SK-N-SH (cell line): ENCODE data around the gene SMOC1. TPM values are rescaled to one million over a fixed set of nuclear protein-coding genes. Genes with fewer than 3 reads are reported as not detected.

Experiments used
- CTCF ChIA-PET: fragments of 300-600, 350-600 bp; formaldehyde crosslinking; extraction: SDS; loops from one replicate; lab custom pipeline; 2021; lab: Yijun Ruan, JAX
- POLR2A ChIA-PET: fragments of 350-600 bp; sonication (Branson Sonifier 250); formaldehyde crosslinking; extraction: SDS; loops from one replicate; lab custom pipeline; 2020; ENCODE audit warnings: antibody characterized with exemption, inconsistent platforms; lab: Yijun Ruan, JAX
- DNase-seq: peaks from one replicate; pipeline ENCODE4 v3.0.0; 2012
- H2AFZ ChIP-seq: fragments of 200-600 bp; sonication (generic); 2 replicates; pipeline ENCODE4 v1.8.1; 2016; ENCODE audit warnings: antibody characterized with exemption, mild to moderate bottlenecking, low read depth
- H3F3A ChIP-seq: fragments of 200-600 bp; sonication (generic); replicated peaks from 2 replicates; pipeline ENCODE3; 2016; ENCODE audit warnings: antibody characterized with exemption, mild to moderate bottlenecking; ENCODE audit not compliant: insufficient read depth
- H3K27ac ChIP-seq, 2 experiments: fragments of 200-500 bp in 1 of 2; fragments of 200-600 bp in 1 of 2; sonication (Bioruptor generic) in 1 of 2; sonication (generic), shearing (Covaris generic) in 1 of 2; 2 replicates each; pipeline versions ENCODE4 v1.5.1 to v1.6.1; 2014 to 2016; ENCODE audit warnings: low read depth in 2 of 2, inconsistent platforms in 1 of 2, low read length in 1 of 2, mild to moderate bottlenecking in 1 of 2, mixed read lengths in 1 of 2
- H3K27me3 ChIP-seq: fragments of 200-600 bp; sonication (generic), shearing (Covaris generic); 2 replicates; pipeline ENCODE4 v1.6.1; 2016; ENCODE audit warnings: mixed run types; ENCODE audit not compliant: insufficient read depth
- H3K36me3 ChIP-seq, 2 experiments: fragments of 200-500 bp in 1 of 2; fragments of 200-600 bp in 1 of 2; sonication (Bioruptor generic) in 1 of 2; sonication (generic) in 1 of 2; replicated peaks in 1 of 2; 2 replicates each; pipeline versions ENCODE3 to v1.5.1; 2014 to 2016; ENCODE audit warnings: low read length in 1 of 2, mild to moderate bottlenecking in 1 of 2; ENCODE audit not compliant: insufficient read depth in 2 of 2, control insufficient read depth in 1 of 2
- H3K4me1 ChIP-seq, 2 experiments: fragments of 200-500 bp in 1 of 2; fragments of 200-600 bp in 1 of 2; sonication (Bioruptor generic) in 1 of 2; sonication (generic), shearing (Covaris generic) in 1 of 2; 2 replicates each; pipeline versions ENCODE4 v1.5.1 to v1.6.1; 2014 to 2016; ENCODE audit warnings: low read depth in 1 of 2, low read length in 1 of 2, mixed run types in 1 of 2; ENCODE audit not compliant: insufficient read depth in 2 of 2, control insufficient read depth in 1 of 2
- H3K4me2 ChIP-seq: fragments of 200-600 bp; sonication (generic), shearing (Covaris generic); 2 replicates; pipeline ENCODE4 v1.6.1; 2017; ENCODE audit warnings: mixed run types
- H3K4me3 ChIP-seq, 2 experiments: fragments of 200-500 bp in 1 of 2; fragments of 200-600 bp in 1 of 2; sonication (Bioruptor generic) in 1 of 2; sonication (generic), shearing (Covaris generic) in 1 of 2; 2 replicates each; pipeline versions ENCODE4 v1.5.1 to v1.8.1; 2014 to 2016; ENCODE audit warnings: low read depth in 2 of 2, inconsistent platforms in 1 of 2, low read length in 1 of 2, mild to moderate bottlenecking in 1 of 2, mixed read lengths in 1 of 2, moderate library complexity in 1 of 2
- H3K79me2 ChIP-seq: fragments of 200-600 bp; sonication (generic); 2 replicates; pipeline ENCODE4 v1.8.1; 2017; ENCODE audit warnings: mild to moderate bottlenecking; ENCODE audit not compliant: insufficient read depth
- H3K9ac ChIP-seq: fragments of 200-600 bp; sonication (generic); 2 replicates; pipeline ENCODE4 v1.6.1; 2017; ENCODE audit warnings: mixed run types
- H3K9me2 ChIP-seq: fragments of 200-600 bp; sonication (generic); 2 replicates; pipeline ENCODE4 v1.6.1; 2017; ENCODE audit warnings: mixed run types
- H3K9me3 ChIP-seq: fragments of 200-600 bp; sonication (generic); 2 replicates; pipeline ENCODE4 v1.6.1; 2017; ENCODE audit warnings: mixed run types, mild to moderate bottlenecking, moderate library complexity
- H4K20me1 ChIP-seq: fragments of 200-600 bp; sonication (generic); 2 replicates; pipeline ENCODE4 v1.6.1; 2017; ENCODE audit warnings: mild to moderate bottlenecking, mixed run types; ENCODE audit not compliant: insufficient read depth
- CHD2 ChIP-seq: fragments of 150-350 bp; IDR thresholded peaks from 2 replicates; pipeline ENCODE4 v1.6.1; 2018; ENCODE audit warnings: low read length; ENCODE audit not compliant: partially characterized antibody
- ELF1 ChIP-seq: IDR thresholded peaks from 2 replicates; pipeline ENCODE4 v1.4.0; 2012
- EP300 ChIP-seq, 2 experiments: IDR thresholded peaks; 2 replicates each; pipeline versions ENCODE4 v1.4.0 to v1.6.1; 2012; ENCODE audit warnings: borderline replicate concordance in 1 of 2, low read depth in 1 of 2, low read length in 1 of 2
- EZH2phosphoT487 ChIP-seq: fragments of 200-600 bp; sonication (generic); IDR thresholded peaks from 2 replicates; pipeline ENCODE4 v1.6.1; 2017; ENCODE audit warnings: low read depth, mixed run types, mild to moderate bottlenecking, antibody characterized with exemption, moderate library complexity, borderline replicate concordance
- FOSL2 ChIP-seq: IDR thresholded peaks from 2 replicates; pipeline ENCODE4 v1.4.0; 2012; ENCODE audit warnings: low read depth, mild to moderate bottlenecking, moderate library complexity, borderline replicate concordance
- FOXM1 ChIP-seq: IDR thresholded peaks from 2 replicates; pipeline ENCODE4 v1.4.0; 2012; ENCODE audit warnings: low read depth, mild to moderate bottlenecking
- GATA2 ChIP-seq: sonication (generic); formaldehyde crosslinking; IDR thresholded peaks from 2 replicates; pipeline ENCODE4 v1.5.0; 2020; ENCODE audit warnings: mild to moderate bottlenecking, missing genetic modification reagents
- IRF3 ChIP-seq: fragments of 150-350 bp; IDR thresholded peaks from 2 replicates; pipeline ENCODE4 v1.6.1; 2016; ENCODE audit warnings: mild to moderate bottlenecking, low read depth, low read length
- JUND ChIP-seq: IDR thresholded peaks from 2 replicates; pipeline ENCODE4 v1.4.0; 2012
- MEF2A ChIP-seq: IDR thresholded peaks from 2 replicates; pipeline ENCODE4 v1.4.0; 2012; ENCODE audit warnings: low read depth, borderline replicate concordance
- MXI1 ChIP-seq: IDR thresholded peaks from 2 replicates; pipeline ENCODE4 v1.6.1; 2012; ENCODE audit warnings: mild to moderate bottlenecking, low read depth, low read length, improper control_type of control experiment
- NFIC ChIP-seq: IDR thresholded peaks from 2 replicates; pipeline ENCODE4 v1.4.0; 2012; ENCODE audit warnings: borderline replicate concordance
- NRF1 ChIP-seq: IDR thresholded peaks from 2 replicates; pipeline ENCODE4 v1.6.1; 2012; ENCODE audit warnings: low read depth, mild to moderate bottlenecking, low read length
- RAD21 ChIP-seq: IDR thresholded peaks from 2 replicates; pipeline ENCODE4 v1.6.1; 2012; ENCODE audit warnings: mild to moderate bottlenecking, low read length
- RFX5 ChIP-seq: IDR thresholded peaks from 2 replicates; pipeline ENCODE4 v1.6.1; 2012; ENCODE audit warnings: mild to moderate bottlenecking, improper control_type of control experiment, low read length
- RXRA ChIP-seq: IDR thresholded peaks from 2 replicates; pipeline ENCODE4 v1.4.0; 2012; ENCODE audit warnings: low read depth, mild to moderate bottlenecking, borderline replicate concordance
- SIN3A ChIP-seq: IDR thresholded peaks from 2 replicates; pipeline ENCODE4 v1.6.1; 2012; ENCODE audit warnings: low read depth, mild to moderate bottlenecking, low read length, moderate library complexity, borderline replicate concordance
- SMC3 ChIP-seq: IDR thresholded peaks from 2 replicates; pipeline ENCODE4 v1.6.1; 2012; ENCODE audit warnings: low read depth, low read length, improper control_type of control experiment
- TCF12 ChIP-seq: IDR thresholded peaks from 2 replicates; pipeline ENCODE4 v1.4.0; 2012
- USF1 ChIP-seq: IDR thresholded peaks from 2 replicates; pipeline ENCODE4 v1.4.0; 2012; ENCODE audit warnings: low read depth, borderline replicate concordance
- YY1 ChIP-seq: IDR thresholded peaks from 2 replicates; pipeline ENCODE4 v1.4.0; 2012; ENCODE audit warnings: low read depth, mild to moderate bottlenecking
- ZBTB33 ChIP-seq: IDR thresholded peaks from 2 replicates; pipeline ENCODE4 v1.4.0; 2012; ENCODE audit warnings: low read depth, borderline replicate concordance
- WGBS: methylation state at CpG from one replicate; pipeline ENCODE4 v1.1.6; 2017; ENCODE audit warnings: low lambda C conversion rate; 5-methylcytosine and 5-hydroxymethylcytosine counted together
- polyA plus RNA-seq, 3 experiments: library from polyadenylated mRNA; depleted of rRNA; stranded (reverse); fragments of >200 nt; gene quantifications; 2 replicates each; pipeline ENCODE4 v1.2.3, GENCODE V29; 2012

Gene SMOC1
- polyA plus RNA-seq, 1 of the 3 experiments (the other 2 are of a cell fraction), result not detected

- Histone ChIP-seq H3K27me3 (no peaks in the 10 kb centered on the region), H3K36me3 (no peaks in the 10 kb centered on the region), H2AFZ (no peak overlapping the region), H3F3A (no peaks in the 10 kb centered on the region), H3K27ac (no peak overlapping the region), H3K9me3 (no peaks in the 10 kb centered on the region), H3K79me2 (no peaks in the 10 kb centered on the region), H3K4me3 (no peak overlapping the region), H3K4me2 (no peak overlapping the region), H3K4me1 (no peaks in the 10 kb centered on the region; a peak in 1 of 4 replicates), H3K9ac (no peak overlapping the region), H4K20me1 (no peaks in the 10 kb centered on the region), H3K9me2 (no peaks in the 10 kb centered on the region)
- 15% methylated on average over 5 of the region's 5 CpGs for WGBS
- DNase-seq, result no peak
- ChIA-PET CTCF (interaction anchor here (1.1 to 2.7 kb wide), 3 partner anchors 10 to 39 kb away, joined by 3 to 8 read pairs (median 3); no protein-coding TSS in a partner anchor), POLR2A (no interaction called here)
- TF ChIP-seq NFIC (no peak), EZH2phosphoT487 (no peak), RFX5 (no peak), YY1 (no peak), SMC3 (no peak), NRF1 (no peak), CHD2 (no peak), GATA2 (CRISPR knock-in tag) (no peak), JUND (no peak), SIN3A (no peak), RXRA (no peak)
Measured at GRCh38 chr14:69997849-69998248, 118.6 kb downstream of the SMOC1 start.

- Histone ChIP-seq H3K4me3 (no peak overlapping the region), H3K9me3 (no peaks in the 10 kb centered on the region), H4K20me1 (no peaks in the 10 kb centered on the region), H3K4me1 (no peaks in the 10 kb centered on the region; a peak in 1 of 4 replicates), H2AFZ (no peak overlapping the region), H3F3A (no peaks in the 10 kb centered on the region), H3K27ac (no peak overlapping the region), H3K27me3 (no peaks in the 10 kb centered on the region), H3K79me2 (no peaks in the 10 kb centered on the region), H3K4me2 (no peak overlapping the region), H3K36me3 (no peaks in the 10 kb centered on the region), H3K9ac (no peak overlapping the region), H3K9me2 (no peaks in the 10 kb centered on the region)
- no peak for DNase-seq
- POLR2A ChIA-PET, result no interaction called here
- TF ChIP-seq RAD21, result no peak
- no peak for TF ChIP-seq USF1
- TF ChIP-seq NFIC, result no peak
- no peak for TF ChIP-seq MEF2A
- TF ChIP-seq CHD2, result no peak
- TF ChIP-seq EP300 (IDR thresholded peaks at IDR 0.05; ENCODE audit: borderline replicate concordance in 1 of 2, low read depth in 1 of 2, low read length in 1 of 2), result no peak
- no peak for TF ChIP-seq FOSL2
- no peak for TF ChIP-seq RXRA
- TF ChIP-seq YY1, result no peak
- no peak for TF ChIP-seq EZH2phosphoT487
- no peak for TF ChIP-seq ELF1
- no peak for TF ChIP-seq MXI1
- no peak for TF ChIP-seq ZBTB33
- TF ChIP-seq SIN3A, result no peak
- no peak for TF ChIP-seq FOXM1
- TF ChIP-seq IRF3, result no peak
- no peak for TF ChIP-seq GATA2 (CRISPR knock-in tag)
- no peak for TF ChIP-seq TCF12
- 51% methylated on average over 10 of the region's 10 CpGs for WGBS
- CTCF ChIA-PET, result interaction anchor here (0.7 to 1.1 kb wide), 3 partner anchors 29 to 413 kb away, joined by 3 read pairs; no protein-coding TSS in a partner anchor
Measured at GRCh38 chr14:69999261-69999674, 120.1 kb downstream of the SMOC1 start.
